NCI-H748 (cell line): ENCODE measurements around the gene PLXDC2.

Experiments used
- DNase-seq: peaks from one replicate; lab custom pipeline; 2025; ENCODE audit not compliant: unreplicated experiment; lab: John Stamatoyannopoulos, UW

The PLXDC2 gene

GRCh38 chr10:20254078-20254477 is 437.8 kb downstream of the PLXDC2 start:
- no peak for DNase-seq

- no peak for DNase-seq
Measured at GRCh38 chr10:20254497-20254896, 438.3 kb downstream of the PLXDC2 start.

- no peak for DNase-seq
Measured at GRCh38 chr10:20256969-20257368, 440.7 kb downstream of the PLXDC2 start.

GRCh38 chr10:20257422-20257821 is 441.2 kb downstream of the PLXDC2 start:
- peak; percentile 75 for DNase-seq

GRCh38 chr10:20265146-20265545 is 448.9 kb downstream of the PLXDC2 start:
- no peak for DNase-seq

- no peak for DNase-seq
Measured at GRCh38 chr10:20267734-20268133, 451.5 kb downstream of the PLXDC2 start.

- no peak for DNase-seq
Measured at GRCh38 chr10:20271490-20271889, 455.3 kb downstream of the PLXDC2 start.

GRCh38 chr10:20272608-20273007 is 456.4 kb downstream of the PLXDC2 start:
- DNase-seq, result no peak

GRCh38 chr10:20274571-20274970 is 458.3 kb downstream of the PLXDC2 start:
- DNase-seq, result no peak

- DNase-seq, result peak; percentile 96
Measured at GRCh38 chr10:20276127-20276979, 460.1 kb downstream of the PLXDC2 start.

GRCh38 chr10:20277820-20278219 is 461.6 kb downstream of the PLXDC2 start:
- peak; percentile 2 for DNase-seq

GRCh38 chr10:20281579-20281978 is 465.3 kb downstream of the PLXDC2 start:
- no peak for DNase-seq

GRCh38 chr10:20287586-20287985 is 471.4 kb downstream of the PLXDC2 start:
- no peak for DNase-seq

- no peak for DNase-seq
Measured at GRCh38 chr10:20288060-20288459, 471.8 kb downstream of the PLXDC2 start.

GRCh38 chr10:20289070-20289828 is 473.0 kb downstream of the PLXDC2 start:
- no peak for DNase-seq

- DNase-seq, result no peak
Measured at GRCh38 chr10:20298417-20298816, 482.2 kb downstream of the PLXDC2 start.

- DNase-seq, result no peak
Measured at GRCh38 chr10:20299034-20299736, 483.0 kb downstream of the PLXDC2 start.

- DNase-seq, result no peak
Measured at GRCh38 chr10:20300735-20301134, 484.5 kb downstream of the PLXDC2 start.

- DNase-seq, result no peak
Measured at GRCh38 chr10:20302033-20302432, 485.8 kb downstream of the PLXDC2 start.

- peak; percentile 82 for DNase-seq
Measured at GRCh38 chr10:20303453-20304152, 487.4 kb downstream of the PLXDC2 start.

- no peak for DNase-seq
Measured at GRCh38 chr10:20313665-20314064, 497.4 kb downstream of the PLXDC2 start.
